HG02763 (cell line): Measurements from ENCODE around the gene TIMP3.
"Not testable (repeated sequence)": the region's sequence is repeated elsewhere in the genome, so short reads cannot be mapped to it uniquely, and the experiment has no call there.

Experiments used
- ATAC-seq: cut with Tn5 transposase; IDR thresholded peaks from one replicate; pipeline ENCODE4 v1.9.1; 2021; ENCODE audit warnings: mild to moderate bottlenecking, moderate library complexity; ENCODE audit not compliant: unreplicated experiment

The TIMP3 gene

DNA sequence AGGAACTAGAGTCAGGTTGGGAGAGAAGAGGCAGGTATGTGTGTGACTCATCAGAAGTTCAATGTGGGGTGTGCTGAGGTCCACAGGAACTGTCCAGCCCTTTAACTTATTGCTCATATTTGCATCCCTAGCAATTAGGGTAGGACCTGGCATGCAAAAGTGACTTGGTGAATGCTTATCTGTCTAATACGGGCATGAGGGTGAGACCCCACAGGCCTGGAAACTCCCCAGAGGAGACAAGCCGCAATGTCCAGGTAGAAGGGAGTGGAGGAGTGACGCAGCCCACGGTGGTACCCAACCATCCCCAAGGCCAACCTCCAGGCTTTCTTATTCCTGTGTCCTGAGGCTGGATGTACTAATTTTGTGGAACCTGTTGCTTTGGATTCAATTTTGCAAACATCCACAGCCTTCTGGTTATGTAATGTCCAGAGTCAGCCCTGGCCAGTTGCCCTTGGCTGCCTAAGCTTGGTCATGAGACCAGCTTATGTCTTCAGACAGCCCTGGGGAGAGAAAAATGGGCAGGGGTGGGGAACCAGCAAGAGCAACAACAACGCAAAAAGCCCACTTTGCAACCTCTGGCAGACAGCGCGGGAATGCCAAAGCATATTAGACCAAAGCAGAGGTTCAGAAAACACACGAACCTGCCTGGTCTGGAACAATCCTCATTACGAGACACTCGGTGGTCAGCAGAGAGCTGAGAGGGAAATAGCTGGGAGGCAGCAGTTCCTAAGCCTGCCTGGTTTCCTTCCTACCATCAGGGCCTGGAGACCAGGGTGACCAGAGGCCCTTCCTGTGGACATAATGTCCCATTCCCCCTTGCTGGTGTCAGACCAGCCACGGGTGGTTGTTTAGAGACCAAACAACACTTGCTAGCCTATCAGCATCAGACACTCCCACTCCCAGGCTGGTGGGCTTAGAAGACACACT is 49.3 kb downstream of the TIMP3 start:
- ATAC-seq: no peak

DNA sequence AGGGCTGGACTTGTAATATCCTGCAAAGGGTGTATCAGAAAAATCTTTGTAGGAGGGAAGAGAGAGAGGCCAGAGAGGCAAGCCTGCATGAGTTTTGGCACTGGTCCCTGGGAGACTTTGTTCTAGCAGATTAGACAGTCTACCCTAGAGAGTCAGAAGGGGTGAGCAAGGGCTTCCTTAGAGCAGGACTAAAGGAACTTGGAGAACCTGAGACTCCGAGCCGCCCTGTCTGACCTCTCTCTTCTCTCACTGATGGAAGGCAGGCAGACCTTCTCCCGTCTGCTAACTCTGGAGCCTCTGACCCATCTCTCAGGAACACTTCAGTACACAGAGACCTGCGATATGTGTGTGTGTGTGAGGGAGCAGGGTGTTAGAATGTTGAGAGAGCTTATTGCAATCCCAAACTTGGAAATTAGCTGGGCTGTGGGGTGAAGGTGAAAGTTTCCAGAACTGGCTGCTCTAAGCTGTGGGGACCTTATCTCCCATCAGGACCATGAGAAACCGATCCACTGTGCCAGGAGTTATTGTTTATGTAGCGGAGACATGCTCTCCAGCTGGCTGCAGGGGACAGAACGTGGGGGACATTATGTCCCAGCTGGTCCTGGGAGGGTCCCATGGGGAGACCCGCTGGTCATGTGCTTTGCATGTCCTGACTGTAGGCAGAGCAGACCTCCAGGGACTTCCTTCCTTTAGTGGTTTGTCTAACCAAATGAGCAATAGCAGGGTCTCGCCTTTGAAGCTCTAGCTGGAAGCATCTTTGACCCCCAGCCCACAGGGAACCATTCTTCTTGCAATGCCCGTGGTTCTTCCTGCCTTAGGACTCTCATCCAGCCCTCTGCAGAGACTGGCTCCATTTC is 51.1 kb downstream of the TIMP3 start:
- no peak for ATAC-seq

DNA sequence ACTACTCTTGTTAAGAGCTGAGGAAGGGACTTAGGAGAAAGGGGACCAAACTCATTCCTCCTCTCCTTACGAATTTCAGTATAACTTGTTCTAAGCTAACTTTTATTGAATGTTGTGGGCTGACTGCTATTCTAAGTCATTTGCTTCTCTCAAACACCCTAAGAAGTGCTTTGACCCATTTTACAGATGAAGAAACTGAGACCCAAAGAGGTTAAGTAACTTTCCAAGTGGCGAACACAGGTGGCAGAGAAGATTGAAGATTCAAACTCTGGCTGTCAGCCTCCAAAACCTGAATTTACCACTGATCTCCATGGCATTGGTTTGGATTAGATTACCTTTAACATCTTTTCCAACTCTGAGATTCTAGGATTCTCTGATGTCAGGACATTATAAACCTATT is 52.2 kb downstream of the TIMP3 start:
- no peak for ATAC-seq

DNA sequence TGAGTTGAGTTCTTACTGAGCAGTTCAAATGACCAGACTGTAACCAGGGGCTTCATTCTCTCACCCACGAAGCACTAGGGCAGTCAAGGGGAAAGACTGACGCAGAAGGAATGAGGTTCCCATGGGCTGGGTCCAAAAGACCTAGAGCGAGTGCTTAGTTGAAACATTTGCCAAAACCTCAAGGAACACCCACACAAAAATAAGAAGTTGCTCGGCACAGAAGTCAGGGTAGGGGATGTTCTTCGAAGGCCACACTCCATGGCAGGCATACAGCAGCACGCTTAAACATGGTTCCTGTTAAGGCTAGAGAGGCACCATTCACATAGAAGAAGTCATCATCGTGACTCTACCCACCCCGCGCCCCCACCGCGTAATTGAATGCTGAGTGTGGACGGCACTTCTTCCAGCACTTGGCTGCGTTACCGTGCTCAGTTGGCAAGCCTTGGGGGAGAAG is 52.9 kb downstream of the TIMP3 start:
- ATAC-seq: no peak

DNA sequence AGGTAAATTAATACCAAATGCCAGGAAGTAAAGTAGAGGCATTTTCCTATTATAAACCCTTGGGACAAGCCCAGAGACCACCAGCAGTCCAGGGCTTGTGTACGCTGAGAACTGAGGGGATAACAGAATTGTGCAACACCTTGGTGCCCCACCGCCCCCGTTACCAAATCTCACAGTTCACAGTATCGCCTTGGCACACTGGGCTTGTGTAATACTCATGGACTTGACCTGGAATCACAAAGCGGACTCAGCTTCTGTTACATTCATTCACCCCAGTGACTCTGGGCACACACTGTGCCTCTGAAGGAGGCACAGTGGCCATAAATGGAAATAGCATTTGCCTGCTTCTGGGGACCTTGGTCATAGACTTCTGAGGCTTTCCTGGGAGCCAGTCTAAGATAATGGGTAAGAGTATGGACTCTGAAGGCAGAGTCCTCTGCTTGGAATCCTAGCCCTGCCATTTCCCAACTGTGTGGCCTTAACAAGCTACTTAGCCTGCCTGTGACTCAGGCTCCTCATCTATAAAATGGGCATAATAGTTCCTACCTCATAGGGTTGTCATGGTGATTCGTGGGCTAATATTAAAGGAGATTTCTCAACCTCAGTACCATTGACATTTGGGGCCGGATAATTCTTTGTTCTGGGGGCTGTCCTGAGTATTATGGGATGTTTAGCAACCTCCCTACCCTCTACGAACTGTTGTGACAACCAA is 53.7 kb downstream of the TIMP3 start:
- no peak for ATAC-seq

DNA sequence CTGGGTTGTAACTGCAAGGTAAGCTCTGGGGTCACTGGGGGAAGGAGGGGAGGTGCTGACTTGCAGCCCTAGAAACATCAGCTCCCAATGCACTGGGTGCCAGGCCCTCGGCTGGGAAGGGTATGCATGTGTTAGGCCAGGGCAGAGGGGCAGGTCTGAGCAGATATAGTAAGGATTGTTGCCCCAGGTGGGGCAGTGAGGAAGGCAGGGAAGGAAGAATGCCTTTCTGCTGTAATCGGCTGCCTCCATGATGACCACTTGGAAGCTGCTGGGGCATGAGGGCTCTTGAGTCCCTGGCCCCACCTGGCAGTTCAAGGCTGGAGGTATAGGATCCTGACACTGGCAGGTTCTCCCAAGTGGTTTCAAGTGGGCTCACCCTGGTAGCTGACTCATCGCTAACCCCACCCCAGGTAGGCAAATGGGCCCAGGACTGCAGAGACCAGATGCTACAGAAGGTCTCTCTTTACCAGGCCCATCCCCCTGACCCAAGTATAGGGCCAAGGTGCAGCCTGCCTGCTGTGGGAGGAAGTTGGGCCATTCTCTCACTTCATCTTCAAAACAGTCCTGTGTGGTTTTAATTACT is 56.7 kb downstream of the TIMP3 start:
- ATAC-seq: no peak

DNA sequence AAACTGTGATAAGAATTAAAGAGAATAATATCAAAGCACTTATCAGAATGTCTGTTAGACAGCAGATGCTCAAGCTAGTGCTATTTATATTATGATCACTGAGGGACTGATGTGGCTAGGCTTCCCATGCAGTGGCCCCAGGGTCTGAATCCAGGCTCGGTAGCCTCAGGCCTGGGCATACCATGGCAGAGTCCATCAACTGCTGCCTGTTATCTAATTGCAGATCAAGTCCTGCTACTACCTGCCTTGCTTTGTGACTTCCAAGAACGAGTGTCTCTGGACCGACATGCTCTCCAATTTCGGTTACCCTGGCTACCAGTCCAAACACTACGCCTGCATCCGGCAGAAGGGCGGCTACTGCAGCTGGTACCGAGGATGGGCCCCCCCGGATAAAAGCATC is 57.5 kb downstream of the TIMP3 start:
- ATAC-seq: no peak

DNA sequence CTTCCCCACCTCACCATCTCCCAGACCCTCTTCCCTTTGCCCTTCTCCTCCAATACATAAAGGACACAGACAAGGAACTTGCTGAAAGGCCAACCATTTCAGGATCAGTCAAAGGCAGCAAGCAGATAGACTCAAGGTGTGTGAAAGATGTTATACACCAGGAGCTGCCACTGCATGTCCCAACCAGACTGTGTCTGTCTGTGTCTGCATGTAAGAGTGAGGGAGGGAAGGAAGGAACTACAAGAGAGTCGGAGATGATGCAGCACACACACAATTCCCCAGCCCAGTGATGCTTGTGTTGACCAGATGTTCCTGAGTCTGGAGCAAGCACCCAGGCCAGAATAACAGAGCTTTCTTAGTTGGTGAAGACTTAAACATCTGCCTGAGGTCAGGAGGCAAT is 58.2 kb downstream of the TIMP3 start:
- no peak for ATAC-seq

DNA sequence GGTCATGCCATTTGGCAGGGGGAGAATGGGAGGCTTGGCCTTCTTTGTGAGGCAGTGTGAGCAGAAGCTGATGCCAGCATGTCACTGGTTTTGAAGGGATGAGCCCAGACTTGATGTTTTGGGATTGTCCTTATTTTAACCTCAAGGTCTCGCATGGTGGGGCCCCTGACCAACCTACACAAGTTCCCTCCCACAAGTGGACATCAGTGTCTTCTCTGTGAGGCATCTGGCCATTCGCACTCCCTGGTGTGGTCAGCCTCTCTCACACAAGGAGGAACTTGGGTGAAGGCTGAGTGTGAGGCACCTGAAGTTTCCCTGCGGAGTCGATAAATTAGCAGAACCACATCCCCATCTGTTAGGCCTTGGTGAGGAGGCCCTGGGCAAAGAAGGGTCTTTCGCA is 59.8 kb downstream of the TIMP3 start:
- no peak for ATAC-seq

DNA sequence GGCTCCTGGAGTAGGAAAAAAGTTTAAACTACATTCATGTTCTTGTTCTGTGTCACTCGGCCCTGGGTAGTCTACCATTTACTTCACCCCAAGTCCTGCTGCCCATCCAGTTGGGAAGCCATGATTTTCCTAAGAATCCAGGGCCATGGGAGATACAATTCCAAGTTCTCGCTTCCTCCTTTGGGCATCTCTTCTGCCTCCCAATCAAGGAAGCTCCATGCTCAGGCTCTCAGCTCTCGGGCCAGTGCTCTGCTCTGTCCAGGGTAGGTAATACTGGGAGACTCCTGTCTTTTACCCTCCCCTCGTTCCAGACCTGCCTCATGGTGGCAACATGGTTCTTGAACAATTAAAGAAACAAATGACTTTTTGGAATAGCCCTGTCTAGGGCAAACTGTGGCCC is 60.6 kb downstream of the TIMP3 start:
- ATAC-seq: no peak

DNA sequence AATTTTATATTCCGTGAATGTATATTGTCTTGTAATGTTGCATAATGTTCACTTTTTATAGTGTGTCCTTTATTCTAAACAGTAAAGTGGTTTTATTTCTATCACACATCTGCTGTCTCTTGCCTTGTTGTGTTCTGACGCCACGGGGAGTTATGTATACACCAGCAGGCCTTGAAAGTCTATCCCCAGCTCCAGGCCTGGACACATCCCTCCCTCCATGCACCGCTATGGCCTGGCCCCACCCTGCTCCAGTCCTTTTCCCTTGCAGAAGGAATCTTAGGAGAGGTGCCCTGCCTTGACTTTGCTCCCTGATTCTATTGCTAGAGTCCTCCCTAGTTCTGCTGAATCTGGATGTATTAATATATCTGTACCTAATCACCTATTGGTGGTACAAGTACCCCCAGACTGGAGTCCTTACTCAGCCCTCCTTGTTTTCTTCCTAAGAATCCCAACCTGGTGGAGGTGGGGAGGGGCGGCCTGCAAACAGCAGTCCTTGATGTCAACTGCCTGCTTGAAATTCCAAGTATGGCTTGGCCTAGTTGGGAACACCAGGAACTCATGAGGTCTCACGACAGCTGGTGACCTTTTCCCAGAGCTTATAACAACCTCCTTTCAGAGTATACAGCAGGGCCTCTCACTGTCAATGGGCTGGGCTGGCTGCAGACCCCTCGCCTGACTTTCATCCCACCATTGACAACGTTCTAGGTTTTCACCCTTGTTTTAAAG is 61.6 kb downstream of the TIMP3 start:
- ATAC-seq: no peak

DNA sequence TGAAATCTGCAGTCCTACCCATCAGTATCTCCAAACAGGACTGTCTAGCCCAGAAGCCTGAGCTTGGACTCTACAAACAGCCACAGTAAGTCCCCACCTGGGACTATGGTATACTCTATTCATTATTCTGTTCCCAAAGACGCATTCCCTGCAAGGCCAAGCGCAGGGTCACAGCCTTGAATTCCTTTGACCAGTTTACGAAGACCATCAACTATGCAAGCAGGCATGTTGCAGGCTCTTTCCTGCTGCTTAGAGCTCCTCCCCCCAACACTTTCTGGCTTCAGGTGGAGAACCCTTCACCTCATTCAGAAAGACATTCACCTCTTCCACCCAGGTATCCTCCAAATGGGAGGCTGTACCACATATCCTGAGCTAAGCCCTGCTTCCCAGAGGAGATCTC is 62.5 kb downstream of the TIMP3 start:
- no peak for ATAC-seq

DNA sequence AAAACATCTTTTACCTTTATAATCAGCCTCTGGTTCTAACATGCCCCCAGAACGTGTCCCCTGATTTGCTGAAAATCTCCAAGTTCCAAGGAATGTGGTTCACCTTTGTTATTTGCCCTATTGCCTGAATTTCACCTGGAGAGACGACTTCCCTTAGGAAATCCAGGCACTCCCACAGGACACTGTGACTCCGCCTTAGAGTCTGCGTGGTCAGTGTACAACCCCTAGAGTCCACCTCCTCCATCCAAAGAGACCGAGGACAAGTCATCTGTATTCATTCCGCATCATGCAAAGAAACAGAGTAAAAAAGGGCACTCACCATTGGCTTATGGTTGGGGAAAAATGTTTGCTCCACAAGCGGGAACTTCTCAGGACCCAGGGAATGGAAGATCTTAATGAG is 63.1 kb downstream of the TIMP3 start:
- ATAC-seq: no peak

DNA sequence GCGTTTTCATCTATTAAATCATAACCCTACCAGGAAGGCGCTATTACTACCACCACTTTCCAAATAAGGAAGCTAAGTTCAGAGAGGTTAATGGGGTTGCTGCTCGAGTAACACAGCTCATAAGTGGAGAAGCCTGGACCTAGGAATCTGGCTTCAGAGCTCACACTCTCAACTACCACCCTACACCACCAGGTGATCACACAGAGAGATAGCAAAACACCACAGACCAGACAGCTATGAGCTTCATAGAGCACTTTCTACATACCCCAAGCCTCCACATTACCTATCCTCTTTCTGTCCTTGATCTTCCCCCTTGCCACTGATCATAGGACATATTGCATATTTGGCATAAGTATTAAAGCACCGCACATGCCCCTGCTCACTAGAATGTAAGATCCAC is 65.4 kb downstream of the TIMP3 start:
- no peak for ATAC-seq

DNA sequence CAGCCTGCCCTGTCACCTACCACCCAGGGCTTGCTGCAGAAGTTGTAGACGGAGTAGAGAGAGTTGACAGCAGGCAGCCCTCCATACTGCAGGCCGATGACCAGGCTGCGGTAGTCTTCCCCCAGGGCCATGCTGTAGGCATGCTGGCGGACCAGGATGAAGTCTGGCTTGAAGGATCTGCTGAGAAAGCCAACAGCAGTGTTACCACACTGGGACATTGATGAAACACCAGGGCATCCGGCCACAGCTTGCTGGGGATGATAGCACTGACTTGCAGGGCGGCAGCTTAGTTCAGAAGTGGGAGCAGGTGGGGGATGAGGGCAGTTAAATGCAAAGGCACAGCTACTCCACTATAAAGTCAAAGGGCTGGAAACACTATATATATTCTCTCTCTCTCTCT is 67.4 kb downstream of the TIMP3 start:
- no peak for ATAC-seq

DNA sequence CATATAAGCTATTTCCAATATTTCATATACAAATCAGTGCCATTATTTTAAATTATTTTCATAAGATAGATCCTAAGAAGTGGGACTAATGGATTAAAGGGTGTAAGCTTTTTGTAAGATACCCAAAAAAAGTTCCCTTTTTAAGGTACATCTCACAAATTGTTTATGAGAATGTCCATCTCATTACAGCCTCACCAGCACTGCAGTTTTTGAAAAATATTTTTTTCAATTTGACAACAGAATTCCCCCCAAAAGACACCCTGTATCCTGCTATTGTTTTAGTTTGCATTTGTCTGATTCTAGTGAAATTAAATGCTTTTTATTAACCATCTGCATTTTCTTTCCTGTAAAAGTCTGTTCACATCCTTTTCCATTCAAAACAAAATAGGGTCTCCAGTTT is 69.0 kb downstream of the TIMP3 start:
- ATAC-seq: no peak

DNA sequence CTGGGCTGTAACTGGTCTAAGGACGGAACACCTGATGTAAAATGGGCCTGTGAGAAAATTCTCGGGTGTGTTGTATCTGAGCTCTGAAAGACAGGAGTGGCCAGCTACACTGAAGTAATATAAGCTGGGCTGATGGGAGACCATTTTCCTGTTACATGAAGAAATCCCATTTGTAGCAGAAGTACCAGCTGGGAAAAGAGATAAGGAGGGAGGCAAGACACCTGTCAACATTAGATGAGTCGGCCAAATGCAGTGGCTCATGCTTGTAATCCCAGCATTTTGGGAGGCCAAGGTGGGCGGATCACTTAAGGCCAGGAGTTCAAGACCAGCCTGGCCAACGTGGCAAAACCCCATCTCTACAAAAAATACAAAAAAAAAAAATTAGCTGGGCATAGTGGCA is 72.1 kb downstream of the TIMP3 start:
- not testable (repeated sequence) for ATAC-seq

DNA sequence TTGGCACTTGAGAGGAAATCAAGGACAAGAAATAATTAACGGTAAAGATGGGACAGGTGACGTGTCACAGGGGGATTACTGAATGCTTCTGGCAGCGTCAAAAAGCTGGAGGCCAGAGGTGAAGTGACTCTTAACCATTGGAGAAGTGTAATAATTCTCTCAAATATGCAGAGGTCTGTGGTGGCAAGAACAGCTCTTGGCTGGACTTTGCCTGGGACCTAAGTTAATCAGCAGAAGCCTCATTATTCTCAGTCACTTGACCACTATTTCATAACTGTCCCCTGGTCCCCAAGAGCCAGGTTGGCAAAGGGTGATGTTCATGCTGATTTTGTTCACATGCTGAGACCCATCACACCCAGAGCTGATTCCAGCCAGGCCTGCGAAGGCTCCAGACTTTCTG is 72.9 kb downstream of the TIMP3 start:
- ATAC-seq: no peak

DNA sequence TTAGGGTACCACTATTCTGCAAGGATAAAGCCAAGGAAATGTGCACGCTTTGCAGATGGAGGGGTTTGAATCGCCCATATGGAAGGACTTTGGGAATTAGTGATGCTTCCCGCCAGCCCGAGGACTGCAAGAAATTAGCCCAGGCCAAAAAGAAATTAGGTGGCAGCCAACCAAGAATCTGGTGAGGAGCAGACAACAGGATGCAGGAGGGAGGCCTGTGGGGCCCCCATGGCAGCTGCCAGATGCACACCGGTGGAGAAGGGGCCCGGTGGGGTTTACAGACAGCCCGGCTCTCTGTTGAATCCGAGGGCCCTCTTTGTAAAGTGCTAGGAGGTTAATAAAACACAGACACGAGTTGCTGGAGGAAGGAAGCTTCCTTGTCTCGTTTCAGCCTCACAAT is 73.5 kb downstream of the TIMP3 start:
- ATAC-seq: no peak

DNA sequence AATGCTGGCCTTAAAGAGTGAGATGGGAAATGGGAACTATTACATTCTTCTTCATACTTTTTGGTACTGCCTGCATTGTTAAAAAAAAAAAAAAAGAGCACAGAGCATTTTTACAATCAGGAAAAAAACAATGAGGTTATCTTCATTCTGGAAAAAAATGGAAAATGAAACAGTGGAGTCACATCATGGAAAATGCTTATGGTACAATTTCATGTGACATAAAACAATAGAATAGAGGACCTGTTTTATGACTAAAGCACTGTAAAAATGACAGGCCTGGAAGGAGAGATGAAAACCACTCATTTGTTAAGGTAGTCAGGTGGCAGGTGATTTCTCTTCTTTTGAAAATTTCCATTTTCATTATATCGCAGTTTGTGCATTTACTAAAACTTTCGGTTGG is 75.0 kb downstream of the TIMP3 start:
- no peak for ATAC-seq
